HepG2 (cell line): ENCODE measurements around the gene MT1A. TPM values are rescaled to one million over a fixed set of nuclear protein-coding genes. Genes with fewer than 3 reads are reported as not detected.

Experiments used
- HNRNPL ChIP-seq: fragments of 200-400 bp; formaldehyde crosslinking; IDR thresholded peaks from 2 replicates; pipeline ENCODE4 v1.6.1; 2017; ENCODE audit warnings: mild to moderate bottlenecking, low read depth, low read length
- NCOR1 ChIP-seq: fragments of 200-600 bp; sonication (generic); IDR thresholded peaks from 2 replicates; pipeline ENCODE4 v1.7.0; 2017; ENCODE audit warnings: antibody characterized with exemption, low read length, borderline replicate concordance
- RORA ChIP-seq: sonication (generic); formaldehyde crosslinking; IDR thresholded peaks from 2 replicates; pipeline ENCODE4 v1.5.0; 2020; ENCODE audit warnings: mild to moderate bottlenecking, missing genetic modification reagents, moderate library complexity
- ZBTB8A ChIP-seq: sonication (generic); formaldehyde crosslinking; IDR thresholded peaks from 2 replicates; pipeline ENCODE4 v1.4.0; 2020; ENCODE audit warnings: mild to moderate bottlenecking, low read depth, missing genetic modification reagents, borderline replicate concordance
- ZNF282 ChIP-seq: fragments of 450-650 bp; IDR thresholded peaks from 2 replicates; pipeline ENCODE4 v1.6.1; 2018; ENCODE audit not compliant: partially characterized antibody
- ZSCAN29 ChIP-seq: sonication (generic); formaldehyde crosslinking; conservative IDR thresholded peaks from 2 replicates; pipeline ENCODE4 v1.4.0; 2020; ENCODE audit warnings: mild to moderate bottlenecking, missing genetic modification reagents
- polyA plus RNA-seq, 8 experiments: library from polyadenylated mRNA; depleted of rRNA in 3 of 8; stranded (reverse) in 7 of 8; unstranded in 1 of 8; fragments of >200 nt; fragmentation: Illumina TruSeq in 4 of 8; extraction: Trizol in 4 of 8; gene quantifications; 2 replicates each; pipeline versions ENCODE4 v1.2.1 to v1.2.3, GENCODE V29; 2011 to 2016; ENCODE audit warnings: low read depth in 4 of 8, missing spikeins in 1 of 8, mixed read lengths in 1 of 8; ENCODE audit not compliant: insufficient read depth in 1 of 8
- total RNA-seq, 5 experiments: library from RNA; depleted of rRNA; stranded (reverse); fragments of >200 nt; fragmentation: Illumina TruSeq; extraction: Trizol; gene quantifications; 2 replicates each; pipeline ENCODE4 v1.2.3, GENCODE V29; 2016; ENCODE audit warnings: low read depth in 1 of 5
- TF ChIP-seq, protein P1 (sequence below): IDR thresholded peaks from 2 replicates; pipeline ENCODE4 v1.6.1; 2016; ENCODE audit warnings: control low read depth
- TF ChIP-seq, protein P2 (sequence below): sonication (generic); formaldehyde crosslinking; IDR thresholded peaks from 2 replicates; pipeline ENCODE4 v1.4.0; 2020; ENCODE audit warnings: missing genetic modification reagents
- TF ChIP-seq, protein P3 (sequence below): sonication (generic); formaldehyde crosslinking; IDR thresholded peaks from one replicate; pipeline ENCODE4 v1.5.1; 2020; ENCODE audit warnings: mild to moderate bottlenecking, missing genetic modification reagents; ENCODE audit errors: not compliant biosample characterization
- TF ChIP-seq, protein P4 (sequence below): IDR thresholded peaks from 2 replicates; pipeline ENCODE4 v1.4.0; 2020; ENCODE audit warnings: mild to moderate bottlenecking, missing genetic modification reagents
- TF ChIP-seq, protein P5 (sequence below): sonication (generic); formaldehyde crosslinking; IDR thresholded peaks from 2 replicates; pipeline ENCODE4 v1.5.1; 2020; ENCODE audit warnings: mild to moderate bottlenecking, missing genetic modification reagents

MT1A gene
- total and polyA plus RNA-seq, 2 of the 13 experiments (the other 11 are each of a cell fraction or from before 2014, with no cell fraction given) = 8.3 to 10.4 TPM

DNA sequence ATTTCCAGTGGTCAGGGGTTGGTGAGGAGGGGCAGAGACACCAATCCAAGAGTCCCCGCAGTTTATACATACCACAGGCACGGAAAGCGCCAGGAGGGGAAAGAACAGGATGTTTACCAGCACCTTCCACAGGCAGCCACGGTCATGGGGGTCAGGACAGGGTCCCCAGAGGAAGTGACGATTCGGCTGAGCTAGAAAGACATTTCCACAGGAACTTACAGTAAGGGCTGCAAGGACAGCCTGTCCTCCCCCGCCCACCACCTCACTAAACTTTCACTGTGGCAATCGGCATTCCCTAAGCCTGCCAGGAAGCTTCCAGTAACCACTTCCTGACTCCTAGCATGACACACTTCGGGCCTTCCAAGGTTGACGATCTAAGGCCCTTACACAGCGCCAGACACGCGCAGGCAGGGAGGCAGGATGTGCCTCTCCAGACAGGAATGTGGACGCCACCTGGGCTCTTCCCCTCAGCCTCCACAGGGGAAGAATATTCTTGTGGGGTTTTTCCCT is 31.3 kb upstream of the MT1A start (continued):
- TF ChIP-seq, protein P1, sequence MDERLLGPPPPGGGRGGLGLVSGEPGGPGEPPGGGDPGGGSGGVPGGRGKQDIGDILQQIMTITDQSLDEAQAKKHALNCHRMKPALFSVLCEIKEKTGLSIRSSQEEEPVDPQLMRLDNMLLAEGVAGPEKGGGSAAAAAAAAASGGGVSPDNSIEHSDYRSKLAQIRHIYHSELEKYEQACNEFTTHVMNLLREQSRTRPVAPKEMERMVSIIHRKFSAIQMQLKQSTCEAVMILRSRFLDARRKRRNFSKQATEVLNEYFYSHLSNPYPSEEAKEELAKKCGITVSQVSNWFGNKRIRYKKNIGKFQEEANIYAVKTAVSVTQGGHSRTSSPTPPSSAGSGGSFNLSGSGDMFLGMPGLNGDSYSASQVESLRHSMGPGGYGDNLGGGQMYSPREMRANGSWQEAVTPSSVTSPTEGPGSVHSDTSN (CRISPR knock-in tag) = no peak
- TF ChIP-seq, protein P2, sequence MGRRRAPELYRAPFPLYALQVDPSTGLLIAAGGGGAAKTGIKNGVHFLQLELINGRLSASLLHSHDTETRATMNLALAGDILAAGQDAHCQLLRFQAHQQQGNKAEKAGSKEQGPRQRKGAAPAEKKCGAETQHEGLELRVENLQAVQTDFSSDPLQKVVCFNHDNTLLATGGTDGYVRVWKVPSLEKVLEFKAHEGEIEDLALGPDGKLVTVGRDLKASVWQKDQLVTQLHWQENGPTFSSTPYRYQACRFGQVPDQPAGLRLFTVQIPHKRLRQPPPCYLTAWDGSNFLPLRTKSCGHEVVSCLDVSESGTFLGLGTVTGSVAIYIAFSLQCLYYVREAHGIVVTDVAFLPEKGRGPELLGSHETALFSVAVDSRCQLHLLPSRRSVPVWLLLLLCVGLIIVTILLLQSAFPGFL (CRISPR knock-in tag) = 0 out of 2 replicates have a peak, but pooled peaks have one; percentile 73
- TF ChIP-seq, protein P3, sequence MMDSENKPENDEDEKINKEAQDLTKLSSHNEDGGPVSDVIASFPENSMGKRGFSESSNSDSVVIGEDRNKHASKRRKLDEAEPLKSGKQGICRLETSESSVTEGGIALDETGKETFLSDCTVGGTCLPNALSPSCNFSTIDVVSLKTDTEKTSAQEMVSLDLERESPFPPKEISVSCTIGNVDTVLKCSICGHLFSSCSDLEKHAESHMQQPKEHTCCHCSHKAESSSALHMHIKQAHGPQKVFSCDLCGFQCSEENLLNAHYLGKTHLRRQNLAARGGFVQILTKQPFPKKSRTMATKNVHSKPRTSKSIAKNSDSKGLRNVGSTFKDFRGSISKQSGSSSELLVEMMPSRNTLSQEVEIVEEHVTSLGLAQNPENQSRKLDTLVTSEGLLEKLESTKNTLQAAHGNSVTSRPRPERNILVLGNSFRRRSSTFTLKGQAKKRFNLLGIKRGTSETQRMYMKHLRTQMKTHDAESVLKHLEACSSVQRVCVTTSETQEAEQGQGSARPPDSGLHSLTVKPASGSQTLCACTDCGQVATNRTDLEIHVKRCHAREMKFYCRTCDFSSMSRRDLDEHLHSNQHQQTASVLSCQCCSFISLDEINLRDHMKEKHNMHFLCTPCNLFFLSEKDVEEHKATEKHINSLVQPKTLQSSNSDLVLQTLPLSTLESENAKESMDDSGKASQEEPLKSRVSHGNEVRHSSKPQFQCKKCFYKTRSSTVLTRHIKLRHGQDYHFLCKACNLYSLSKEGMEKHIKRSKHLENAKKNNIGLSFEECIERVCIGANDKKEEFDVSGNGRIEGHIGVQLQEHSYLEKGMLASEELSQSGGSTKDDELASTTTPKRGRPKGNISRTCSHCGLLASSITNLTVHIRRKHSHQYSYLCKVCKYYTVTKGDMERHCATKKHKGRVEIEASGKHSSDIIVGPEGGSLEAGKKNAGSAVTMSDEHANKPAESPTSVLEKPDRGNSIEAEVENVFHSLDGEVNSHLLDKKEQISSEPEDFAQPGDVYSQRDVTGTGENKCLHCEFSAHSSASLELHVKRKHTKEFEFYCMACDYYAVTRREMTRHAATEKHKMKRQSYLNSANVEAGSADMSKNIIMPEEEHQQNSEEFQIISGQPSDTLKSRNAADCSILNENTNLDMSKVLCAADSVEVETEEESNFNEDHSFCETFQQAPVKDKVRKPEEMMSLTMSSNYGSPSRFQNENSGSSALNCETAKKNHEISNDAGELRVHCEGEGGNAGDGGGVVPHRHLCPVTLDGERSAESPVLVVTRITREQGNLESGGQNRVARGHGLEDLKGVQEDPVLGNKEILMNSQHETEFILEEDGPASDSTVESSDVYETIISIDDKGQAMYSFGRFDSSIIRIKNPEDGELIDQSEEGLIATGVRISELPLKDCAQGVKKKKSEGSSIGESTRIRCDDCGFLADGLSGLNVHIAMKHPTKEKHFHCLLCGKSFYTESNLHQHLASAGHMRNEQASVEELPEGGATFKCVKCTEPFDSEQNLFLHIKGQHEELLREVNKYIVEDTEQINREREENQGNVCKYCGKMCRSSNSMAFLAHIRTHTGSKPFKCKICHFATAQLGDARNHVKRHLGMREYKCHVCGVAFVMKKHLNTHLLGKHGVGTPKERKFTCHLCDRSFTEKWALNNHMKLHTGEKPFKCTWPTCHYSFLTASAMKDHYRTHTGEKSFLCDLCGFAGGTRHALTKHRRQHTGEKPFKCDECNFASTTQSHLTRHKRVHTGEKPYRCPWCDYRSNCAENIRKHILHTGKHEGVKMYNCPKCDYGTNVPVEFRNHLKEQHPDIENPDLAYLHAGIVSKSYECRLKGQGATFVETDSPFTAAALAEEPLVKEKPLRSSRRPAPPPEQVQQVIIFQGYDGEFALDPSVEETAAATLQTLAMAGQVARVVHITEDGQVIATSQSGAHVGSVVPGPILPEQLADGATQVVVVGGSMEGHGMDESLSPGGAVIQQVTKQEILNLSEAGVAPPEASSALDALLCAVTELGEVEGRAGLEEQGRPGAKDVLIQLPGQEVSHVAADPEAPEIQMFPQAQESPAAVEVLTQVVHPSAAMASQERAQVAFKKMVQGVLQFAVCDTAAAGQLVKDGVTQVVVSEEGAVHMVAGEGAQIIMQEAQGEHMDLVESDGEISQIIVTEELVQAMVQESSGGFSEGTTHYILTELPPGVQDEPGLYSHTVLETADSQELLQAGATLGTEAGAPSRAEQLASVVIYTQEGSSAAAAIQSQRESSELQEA = peak; percentile 41
- no peak for TF ChIP-seq HNRNPL
- TF ChIP-seq, protein P4, sequence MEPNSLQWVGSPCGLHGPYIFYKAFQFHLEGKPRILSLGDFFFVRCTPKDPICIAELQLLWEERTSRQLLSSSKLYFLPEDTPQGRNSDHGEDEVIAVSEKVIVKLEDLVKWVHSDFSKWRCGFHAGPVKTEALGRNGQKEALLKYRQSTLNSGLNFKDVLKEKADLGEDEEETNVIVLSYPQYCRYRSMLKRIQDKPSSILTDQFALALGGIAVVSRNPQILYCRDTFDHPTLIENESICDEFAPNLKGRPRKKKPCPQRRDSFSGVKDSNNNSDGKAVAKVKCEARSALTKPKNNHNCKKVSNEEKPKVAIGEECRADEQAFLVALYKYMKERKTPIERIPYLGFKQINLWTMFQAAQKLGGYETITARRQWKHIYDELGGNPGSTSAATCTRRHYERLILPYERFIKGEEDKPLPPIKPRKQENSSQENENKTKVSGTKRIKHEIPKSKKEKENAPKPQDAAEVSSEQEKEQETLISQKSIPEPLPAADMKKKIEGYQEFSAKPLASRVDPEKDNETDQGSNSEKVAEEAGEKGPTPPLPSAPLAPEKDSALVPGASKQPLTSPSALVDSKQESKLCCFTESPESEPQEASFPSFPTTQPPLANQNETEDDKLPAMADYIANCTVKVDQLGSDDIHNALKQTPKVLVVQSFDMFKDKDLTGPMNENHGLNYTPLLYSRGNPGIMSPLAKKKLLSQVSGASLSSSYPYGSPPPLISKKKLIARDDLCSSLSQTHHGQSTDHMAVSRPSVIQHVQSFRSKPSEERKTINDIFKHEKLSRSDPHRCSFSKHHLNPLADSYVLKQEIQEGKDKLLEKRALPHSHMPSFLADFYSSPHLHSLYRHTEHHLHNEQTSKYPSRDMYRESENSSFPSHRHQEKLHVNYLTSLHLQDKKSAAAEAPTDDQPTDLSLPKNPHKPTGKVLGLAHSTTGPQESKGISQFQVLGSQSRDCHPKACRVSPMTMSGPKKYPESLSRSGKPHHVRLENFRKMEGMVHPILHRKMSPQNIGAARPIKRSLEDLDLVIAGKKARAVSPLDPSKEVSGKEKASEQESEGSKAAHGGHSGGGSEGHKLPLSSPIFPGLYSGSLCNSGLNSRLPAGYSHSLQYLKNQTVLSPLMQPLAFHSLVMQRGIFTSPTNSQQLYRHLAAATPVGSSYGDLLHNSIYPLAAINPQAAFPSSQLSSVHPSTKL = peak; percentile 74
- peak; percentile 11; the same call in 1 of the 2 replicates for TF ChIP-seq ZSCAN29 (CRISPR knock-in tag)
- TF ChIP-seq NCOR1 = no peak; the same call in 1 of the 2 replicates
- no peak for TF ChIP-seq RORA (CRISPR knock-in tag)
- TF ChIP-seq, protein P5, sequence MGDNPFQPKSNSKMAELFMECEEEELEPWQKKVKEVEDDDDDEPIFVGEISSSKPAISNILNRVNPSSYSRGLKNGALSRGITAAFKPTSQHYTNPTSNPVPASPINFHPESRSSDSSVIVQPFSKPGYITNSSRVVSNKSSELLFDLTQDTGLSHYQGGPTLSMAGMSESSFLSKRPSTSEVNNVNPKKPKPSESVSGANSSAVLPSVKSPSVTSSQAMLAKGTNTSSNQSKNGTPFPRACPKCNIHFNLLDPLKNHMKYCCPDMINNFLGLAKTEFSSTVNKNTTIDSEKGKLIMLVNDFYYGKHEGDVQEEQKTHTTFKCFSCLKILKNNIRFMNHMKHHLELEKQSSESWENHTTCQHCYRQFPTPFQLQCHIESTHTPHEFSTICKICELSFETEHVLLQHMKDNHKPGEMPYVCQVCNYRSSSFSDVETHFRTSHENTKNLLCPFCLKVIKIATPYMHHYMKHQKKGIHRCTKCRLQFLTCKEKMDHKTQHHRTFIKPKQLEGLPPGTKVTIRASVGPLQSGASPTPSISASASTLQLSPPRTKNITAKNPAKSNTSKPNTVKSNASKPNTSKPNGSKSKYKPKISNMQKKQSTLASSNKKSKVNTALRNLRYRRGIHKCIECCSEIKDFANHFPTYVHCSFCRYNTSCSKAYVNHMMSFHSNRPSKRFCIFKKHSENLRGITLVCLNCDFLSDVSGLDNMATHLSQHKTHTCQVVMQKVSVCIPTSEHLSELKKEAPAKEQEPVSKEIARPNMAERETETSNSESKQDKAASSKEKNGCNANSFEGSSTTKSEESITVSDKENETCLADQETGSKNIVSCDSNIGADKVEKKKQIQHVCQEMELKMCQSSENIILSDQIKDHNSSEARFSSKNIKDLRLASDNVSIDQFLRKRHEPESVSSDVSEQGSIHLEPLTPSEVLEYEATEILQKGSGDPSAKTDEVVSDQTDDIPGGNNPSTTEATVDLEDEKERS (CRISPR knock-in tag) = 0 out of 2 replicates have a peak, but pooled peaks have one; percentile 60
- no peak for TF ChIP-seq ZBTB8A (CRISPR knock-in tag)
- no peak for TF ChIP-seq ZNF282
